ENCODE data around the gene ITPR2.

DNA sequence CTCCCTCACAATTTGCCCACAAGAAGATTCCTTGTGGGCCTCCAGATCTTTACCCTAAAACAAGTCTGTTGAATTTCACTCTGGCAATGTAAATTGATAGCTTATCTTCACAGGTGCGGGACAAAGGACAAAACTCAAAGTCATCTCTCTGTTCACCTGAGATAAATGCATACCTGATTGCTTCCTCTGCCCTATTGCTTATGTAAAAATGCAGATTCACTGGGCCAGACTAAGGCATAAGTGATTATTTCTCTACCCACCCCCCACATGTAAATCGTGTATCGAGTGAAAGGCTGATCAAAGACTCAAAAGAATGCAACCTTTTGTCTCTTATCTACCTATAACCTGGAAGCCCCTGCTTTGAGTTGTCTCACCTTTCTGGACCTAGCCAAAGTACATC is 320.8 kb downstream of the ITPR2 start:
- TF ChIP-seq, protein P1, sequence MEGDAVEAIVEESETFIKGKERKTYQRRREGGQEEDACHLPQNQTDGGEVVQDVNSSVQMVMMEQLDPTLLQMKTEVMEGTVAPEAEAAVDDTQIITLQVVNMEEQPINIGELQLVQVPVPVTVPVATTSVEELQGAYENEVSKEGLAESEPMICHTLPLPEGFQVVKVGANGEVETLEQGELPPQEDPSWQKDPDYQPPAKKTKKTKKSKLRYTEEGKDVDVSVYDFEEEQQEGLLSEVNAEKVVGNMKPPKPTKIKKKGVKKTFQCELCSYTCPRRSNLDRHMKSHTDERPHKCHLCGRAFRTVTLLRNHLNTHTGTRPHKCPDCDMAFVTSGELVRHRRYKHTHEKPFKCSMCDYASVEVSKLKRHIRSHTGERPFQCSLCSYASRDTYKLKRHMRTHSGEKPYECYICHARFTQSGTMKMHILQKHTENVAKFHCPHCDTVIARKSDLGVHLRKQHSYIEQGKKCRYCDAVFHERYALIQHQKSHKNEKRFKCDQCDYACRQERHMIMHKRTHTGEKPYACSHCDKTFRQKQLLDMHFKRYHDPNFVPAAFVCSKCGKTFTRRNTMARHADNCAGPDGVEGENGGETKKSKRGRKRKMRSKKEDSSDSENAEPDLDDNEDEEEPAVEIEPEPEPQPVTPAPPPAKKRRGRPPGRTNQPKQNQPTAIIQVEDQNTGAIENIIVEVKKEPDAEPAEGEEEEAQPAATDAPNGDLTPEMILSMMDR (conservative IDR thresholded peaks at IDR 0.05; ENCODE audit: low read length) = no peak
- no peak for TF ChIP-seq EZH2phosphoT487 (IDR thresholded peaks at IDR 0.05; ENCODE audit: borderline replicate concordance, low read depth, low read length)
